Brain microvascular endothelial cell (primary cell): ENCODE measurements around the gene EME1.

Experiments
- DNase-seq: peaks from one replicate; pipeline ENCODE4 v3.0.0-alpha.2; 2020
- H3K27ac ChIP-seq: fragments of 250-450 bp; sonication (Bioruptor Pico); 2 replicates; pipeline ENCODE4 v1.5.1; 2020; ENCODE audit warnings: mild to moderate bottlenecking, moderate library complexity
- H3K27me3 ChIP-seq: fragments of 250-450 bp; sonication (Bioruptor Pico); replicated peaks from 2 replicates; pipeline ENCODE4 v1.5.1; 2020; ENCODE audit warnings: mild to moderate bottlenecking
- H3K36me3 ChIP-seq: fragments of 250-450 bp; sonication (Bioruptor Pico); replicated peaks from 2 replicates; pipeline ENCODE4 v1.5.1; 2020; ENCODE audit warnings: mild to moderate bottlenecking
- H3K4me3 ChIP-seq: 2 replicates; pipeline ENCODE4 v1.5.1; 2011; ENCODE audit warnings: low read depth, mild to moderate bottlenecking, control low read depth, low read length, moderate library complexity
- CTCF ChIP-seq: IDR thresholded peaks from 2 replicates; pipeline ENCODE4 v1.5.1; 2011; ENCODE audit warnings: low read depth, mild to moderate bottlenecking, moderate library complexity, low read length, control low read depth, inconsistent platforms; ENCODE audit errors: missing control alignments
- in situ Hi-C: cut with HindIII; loops from 2 replicates; pipeline ENCODE4 v1.10.0; 2017; ENCODE audit warnings: low sequenced_read_pairs, low pct_ligation_motif_present

The EME1 gene

GRCh38 chr17:50359005-50359699 is 13.9 kb upstream of the EME1 start:
- in situ Hi-C loops: no loop called here
- TF ChIP-seq CTCF: no peak
- Histone ChIP-seq H3K4me3 (no peak overlapping the region), H3K27ac (no peak overlapping the region), H3K36me3 (peaks cover 52% of the 10 kb centered on the region), H3K27me3 (no peaks in the 10 kb centered on the region)
- DNase-seq: no peak

- Histone ChIP-seq H3K36me3 (peaks cover 43% of the 10 kb centered on the region), H3K4me3 (no peak overlapping the region), H3K27me3 (no peaks in the 10 kb centered on the region), H3K27ac (no peak overlapping the region)
- no peak for TF ChIP-seq CTCF
- in situ Hi-C loops: no loop called here
- DNase-seq: no peak
Observed at GRCh38 chr17:50359998-50360461, 13.0 kb upstream of the EME1 start.

GRCh38 chr17:50360486-50361115 is 12.4 kb upstream of the EME1 start:
- in situ Hi-C loops: no loop called here

GRCh38 chr17:50361561-50362480 is 11.2 kb upstream of the EME1 start:
- H3K36me3 ChIP-seq: peaks cover 32% of the 10 kb centered on the region
- in situ Hi-C loops: no loop called here
- peak; percentile 63 for DNase-seq
- no peak overlapping the region for H3K27ac ChIP-seq
- no peaks in the 10 kb centered on the region for H3K27me3 ChIP-seq
- H3K4me3 ChIP-seq: no peak overlapping the region
- TF ChIP-seq CTCF: peak; percentile 92

More at GRCh38 chr17:50360486-50361115, 12.4 kb upstream of the EME1 start:
- Histone ChIP-seq H3K36me3 (peaks cover 37% of the 10 kb centered on the region), H3K4me3 (no peak overlapping the region), H3K27ac (no peak overlapping the region), H3K27me3 (no peaks in the 10 kb centered on the region)
- DNase-seq: no peak
- no peak for TF ChIP-seq CTCF

- no peak for DNase-seq
- TF ChIP-seq CTCF: no peak
- Histone ChIP-seq H3K36me3 (peaks cover 35% of the 10 kb centered on the region), H3K4me3 (no peak overlapping the region), H3K27me3 (no peaks in the 10 kb centered on the region), H3K27ac (no peak overlapping the region)
- in situ Hi-C loops: no loop called here
Observed at GRCh38 chr17:50362661-50363060, 10.4 kb upstream of the EME1 start.
